GM12878 (cell line): ENCODE measurements around the gene INO80D.

Experiments used
- ATF2 ChIP-seq: IDR thresholded peaks from 2 replicates; pipeline ENCODE4 v1.6.1; 2012; ENCODE audit warnings: low read length, inconsistent platforms
- CTCF ChIP-seq, 3 experiments: IDR thresholded peaks in 2 of 3; conservative IDR thresholded peaks in 1 of 3; 2 replicates each; pipeline ENCODE4 v1.5.1; 2011; ENCODE audit warnings: low read depth in 3 of 3, low read length in 3 of 3, mild to moderate bottlenecking in 3 of 3, control low read depth in 2 of 3, moderate library complexity in 2 of 3, inconsistent platforms in 1 of 3, mixed read lengths in 1 of 3; ENCODE audit not compliant: control insufficient read depth in 2 of 3, insufficient read depth in 1 of 3; ENCODE audit errors: extremely low read depth in 1 of 3
- LARP7 ChIP-seq: fragments of 450-650 bp; IDR thresholded peaks from 2 replicates; pipeline ENCODE4 v1.6.1; 2017; ENCODE audit warnings: mild to moderate bottlenecking

GRCh38 chr2:206049392-206049791, 36.6 kb downstream of the INO80D start:
- TF ChIP-seq ATF2, result no peak
- no peak for TF ChIP-seq CTCF (IDR thresholded peaks at IDR 0.05 in 2 of 3, conservative IDR thresholded peaks at IDR 0.05 in 1 of 3; ENCODE audit: control insufficient read depth in 2 of 3, extremely low read depth in 1 of 3, insufficient read depth in 1 of 3, low read depth in 3 of 3, low read length in 3 of 3)
- no peak for TF ChIP-seq LARP7
